Measurements from ENCODE around the gene MGARP.
"Not testable (repeated sequence)": the region's sequence is repeated elsewhere in the genome, so short reads cannot be mapped to it uniquely, and the experiment has no call there.

DNA sequence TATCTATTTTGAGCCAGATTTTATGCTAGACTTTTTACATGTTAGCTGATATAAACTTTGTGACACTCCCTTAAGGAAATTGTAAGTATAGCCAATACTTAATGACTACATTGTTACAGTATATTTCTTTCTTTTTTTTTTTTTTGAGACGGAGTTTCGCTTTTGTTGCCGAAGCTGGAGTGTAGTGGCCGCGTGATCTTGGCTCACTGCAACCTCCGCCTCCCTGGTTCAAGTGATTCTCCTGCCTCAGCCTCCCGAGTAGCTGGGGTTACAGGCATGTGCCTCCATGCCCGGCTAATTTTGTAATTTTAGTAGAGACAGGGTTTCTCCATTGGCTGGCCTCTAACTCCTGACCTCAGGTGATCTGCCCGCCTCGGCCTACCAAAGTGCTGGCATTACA lies 33.4 kb upstream of the MGARP start:
- TF ChIP-seq, protein P1, sequence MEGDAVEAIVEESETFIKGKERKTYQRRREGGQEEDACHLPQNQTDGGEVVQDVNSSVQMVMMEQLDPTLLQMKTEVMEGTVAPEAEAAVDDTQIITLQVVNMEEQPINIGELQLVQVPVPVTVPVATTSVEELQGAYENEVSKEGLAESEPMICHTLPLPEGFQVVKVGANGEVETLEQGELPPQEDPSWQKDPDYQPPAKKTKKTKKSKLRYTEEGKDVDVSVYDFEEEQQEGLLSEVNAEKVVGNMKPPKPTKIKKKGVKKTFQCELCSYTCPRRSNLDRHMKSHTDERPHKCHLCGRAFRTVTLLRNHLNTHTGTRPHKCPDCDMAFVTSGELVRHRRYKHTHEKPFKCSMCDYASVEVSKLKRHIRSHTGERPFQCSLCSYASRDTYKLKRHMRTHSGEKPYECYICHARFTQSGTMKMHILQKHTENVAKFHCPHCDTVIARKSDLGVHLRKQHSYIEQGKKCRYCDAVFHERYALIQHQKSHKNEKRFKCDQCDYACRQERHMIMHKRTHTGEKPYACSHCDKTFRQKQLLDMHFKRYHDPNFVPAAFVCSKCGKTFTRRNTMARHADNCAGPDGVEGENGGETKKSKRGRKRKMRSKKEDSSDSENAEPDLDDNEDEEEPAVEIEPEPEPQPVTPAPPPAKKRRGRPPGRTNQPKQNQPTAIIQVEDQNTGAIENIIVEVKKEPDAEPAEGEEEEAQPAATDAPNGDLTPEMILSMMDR (conservative IDR thresholded peaks at IDR 0.05; ENCODE audit: low read length): not testable (repeated sequence)
- TF ChIP-seq EZH2phosphoT487 (IDR thresholded peaks at IDR 0.05; ENCODE audit: borderline replicate concordance, low read depth, low read length): not testable (repeated sequence)
